A172 (cell line): ENCODE results near the gene DNMT1. TPM values are rescaled to one million over a fixed set of nuclear protein-coding genes. Genes with fewer than 3 reads are reported as not detected.
A peak's percentile ranks its signal among the peaks of the same experiment; 100 is the strongest.
"Not testable (repeated sequence)": the region's sequence is repeated elsewhere in the genome, so short reads cannot be mapped to it uniquely, and the experiment has no call there.

Experiments
- DNase-seq: peaks from one replicate; pipeline ENCODE4 v3.0.0-alpha.2; 2015; ENCODE audit warnings: low spot score
- total RNA-seq: library from RNA; depleted of rRNA; stranded (reverse); fragments of >200 nt; shearing (Covaris generic); gene quantifications from 2 replicates; pipeline ENCODE4 v1.2.3, GENCODE V29; 2014; rRNA removed

The DNMT1 gene
- 99.5 and 132 TPM in 2 replicates for total RNA-seq

GRCh38 chr19:10194500-10195198 is at the start of gene DNMT1:
Gene DNMT1 (minus strand): TSS chr19:10194953. CDS start chr19:10194899, 54 bp downstream.
- peak; percentile 96 for DNase-seq

- DNase-seq, result no peak
These were observed 48.9 kb upstream of the DNMT1 start for GRCh38 chr19:10243606-10244005.

GRCh38 chr19:10241826-10242449 is 47.2 kb upstream of the DNMT1 start:
- DNase-seq, result not testable (repeated sequence)

GRCh38 chr19:10238172-10238783 is 43.5 kb upstream of the DNMT1 start:
- DNase-seq, result no peak

GRCh38 chr19:10237702-10238101 is 42.9 kb upstream of the DNMT1 start:
- DNase-seq, result no peak

GRCh38 chr19:10235409-10235808 is 40.7 kb upstream of the DNMT1 start:
- DNase-seq, result not testable (repeated sequence)

GRCh38 chr19:10235003-10235402 is 40.2 kb upstream of the DNMT1 start:
- DNase-seq, result no peak

GRCh38 chr19:10233946-10234345 is 39.2 kb upstream of the DNMT1 start:
- no peak for DNase-seq

GRCh38 chr19:10231612-10232228 is 37.0 kb upstream of the DNMT1 start:
- no peak for DNase-seq

- DNase-seq, result peak; percentile 39
These were observed 36.3 kb upstream of the DNMT1 start, which contains the start of gene S1PR2 for GRCh38 chr19:10230861-10231611. Gene S1PR2 (minus strand): TSS chr19:10231331. CDS start chr19:10224905, 6,426 bp downstream.

- DNase-seq, result no peak
These were observed 35.6 kb upstream of the DNMT1 start for GRCh38 chr19:10230173-10230860.

GRCh38 chr19:10228920-10229319 is 34.2 kb upstream of the DNMT1 start:
- DNase-seq, result no peak

- DNase-seq, result no peak
These were observed 33.6 kb upstream of the DNMT1 start for GRCh38 chr19:10228393-10228792.

- DNase-seq, result no peak
These were observed 32.5 kb upstream of the DNMT1 start for GRCh38 chr19:10227026-10227971.

GRCh38 chr19:10226376-10227025 is 31.7 kb upstream of the DNMT1 start:
- no peak for DNase-seq

- DNase-seq, result no peak
These were observed 31.2 kb upstream of the DNMT1 start for GRCh38 chr19:10226021-10226375.

- DNase-seq, result no peak
These were observed 29.6 kb upstream of the DNMT1 start for GRCh38 chr19:10224337-10224736.

- DNase-seq, result no peak
These were observed 28.9 kb upstream of the DNMT1 start for GRCh38 chr19:10223488-10224213.
